K562 (cell line): ENCODE results near the gene SLC13A4. TPM values are rescaled to one million over a fixed set of nuclear protein-coding genes. Genes with fewer than 3 reads are reported as not detected.

Experiments
- CBX5 ChIP-seq: IDR thresholded peaks from 2 replicates; pipeline ENCODE4 v1.6.1; 2014; ENCODE audit warnings: low read depth, borderline replicate concordance
- DACH1 ChIP-seq: fragments of 450-650 bp; IDR thresholded peaks from 2 replicates; pipeline ENCODE4 v1.6.1; 2018; ENCODE audit not compliant: partially characterized antibody
- ETV1 ChIP-seq: fragments of 450-650 bp; conservative IDR thresholded peaks from 2 replicates; pipeline ENCODE4 v1.6.1; 2016; ENCODE audit warnings: missing genetic modification characterization, control low read depth, low read depth, missing compliant biosample characterization
- FOS ChIP-seq: IDR thresholded peaks from 3 replicates; pipeline ENCODE4 v1.6.1; 2011; ENCODE audit not compliant: insufficient read length; ENCODE audit errors: extremely low read depth
- GATAD2A ChIP-seq: fragments of 450-650 bp; IDR thresholded peaks from 2 replicates; pipeline ENCODE4 v1.6.1; 2017
- KAT8 ChIP-seq: fragments of 450-650 bp; IDR thresholded peaks from 2 replicates; pipeline ENCODE4 v1.6.1; 2016; ENCODE audit warnings: low read depth, mild to moderate bottlenecking
- KDM1A ChIP-seq, 2 experiments: fragments of 450-650 bp; IDR thresholded peaks; 2 replicates each; pipeline ENCODE4 v1.6.1; 2016; ENCODE audit warnings: mild to moderate bottlenecking in 2 of 2
- MYBL2 ChIP-seq, 2 experiments: fragments of 450-650 bp in 1 of 2; sonication (generic) in 1 of 2; formaldehyde crosslinking in 1 of 2; IDR thresholded peaks; 2 replicates each; pipeline versions ENCODE4 v1.6.1 to v1.8.1; 2017 to 2022; ENCODE audit warnings: borderline replicate concordance in 1 of 2, inconsistent platforms in 1 of 2, low read depth in 1 of 2, mild to moderate bottlenecking in 1 of 2, missing genetic modification reagents in 1 of 2, moderate library complexity in 1 of 2
- NCOA4 ChIP-seq: fragments of 450-650 bp; IDR thresholded peaks from 2 replicates; pipeline ENCODE4 v1.6.1; 2018; ENCODE audit warnings: mild to moderate bottlenecking; ENCODE audit not compliant: partially characterized antibody
- NFE2L1 ChIP-seq: fragments of 450-650 bp; IDR thresholded peaks from 2 replicates; pipeline ENCODE4 v1.6.1; 2016; ENCODE audit warnings: missing genetic modification characterization, low read depth, mild to moderate bottlenecking, missing compliant biosample characterization, moderate library complexity, borderline replicate concordance
- NR2C2 ChIP-seq, 2 experiments: fragments of 200-800 bp in 1 of 2; sonication (Bioruptor generic) in 1 of 2; sonication (generic) in 1 of 2; formaldehyde crosslinking in 1 of 2; IDR thresholded peaks; 2 replicates each; pipeline versions ENCODE4 v1.6.1 to v1.8.0; 2016 to 2022; ENCODE audit warnings: mild to moderate bottlenecking in 1 of 2, missing compliant biosample characterization in 1 of 2, missing genetic modification characterization in 1 of 2, missing genetic modification reagents in 1 of 2
- RAD51 ChIP-seq: fragments of 450-650 bp; IDR thresholded peaks from 2 replicates; pipeline ENCODE4 v1.7.1; 2016; ENCODE audit warnings: low read depth, mild to moderate bottlenecking, borderline replicate concordance
- SAFB ChIP-seq: fragments of 200-400 bp; formaldehyde crosslinking; IDR thresholded peaks from 2 replicates; pipeline ENCODE4 v1.6.1; 2017; ENCODE audit warnings: low read depth, low read length, borderline replicate concordance
- SMARCC2 ChIP-seq: fragments of 450-650 bp; IDR thresholded peaks from 2 replicates; pipeline ENCODE4 v1.6.1; 2017; ENCODE audit warnings: antibody characterized with exemption, moderate library complexity, mild to moderate bottlenecking, low read depth
- SP1 ChIP-seq: sonication (generic); formaldehyde crosslinking; IDR thresholded peaks from 2 replicates; pipeline ENCODE4 v1.8.1; 2022; ENCODE audit warnings: mild to moderate bottlenecking, missing genetic modification reagents
- SREBF1 ChIP-seq: fragments of 150-350 bp; IDR thresholded peaks from 2 replicates; pipeline ENCODE4 v1.6.1; 2014; ENCODE audit warnings: antibody characterized with exemption, low read depth, low read length, borderline replicate concordance
- ZEB2 ChIP-seq: fragments of 450-650 bp; IDR thresholded peaks from 2 replicates; pipeline ENCODE4 v1.6.1; 2016
- ZNF23 ChIP-seq: fragments of 250-450 bp; sonication (Bioruptor Pico); IDR thresholded peaks from 2 replicates; pipeline ENCODE4 v1.4.0; 2020; ENCODE audit warnings: mild to moderate bottlenecking
- ZNF354B ChIP-seq: fragments of 250-450 bp; sonication (Bioruptor Pico); IDR thresholded peaks from 2 replicates; pipeline ENCODE4 v1.4.0; 2020
- ZNF445 ChIP-seq: fragments of 250-450 bp; sonication (Bioruptor Pico); IDR thresholded peaks from 2 replicates; pipeline ENCODE4 v1.4.0; 2020; ENCODE audit warnings: low read depth, mild to moderate bottlenecking, moderate library complexity
- polyA plus RNA-seq, 8 experiments: library from polyadenylated mRNA; depleted of rRNA in 4 of 8; stranded (reverse) in 5 of 8; unstranded in 3 of 8; fragments of >200 nt; fragmentation: Nextera tagmentation in 2 of 8; fragmentation: Illumina TruSeq in 1 of 8; extraction: Ambion mirVana in 2 of 8; extraction: Trizol in 1 of 8; gene quantifications; 2 replicates each; pipeline versions ENCODE4 v1.2.1 to v1.2.3, GENCODE V29; 2011 to 2014; ENCODE audit warnings: inconsistent platforms in 1 of 8, missing spikeins in 1 of 8
- total RNA-seq, 7 experiments: library from RNA; depleted of rRNA in 6 of 7; stranded (reverse); fragments of >200 nt in 6 of 7; fragmentation: Illumina TruSeq in 2 of 7; extraction: Trizol in 2 of 7; gene quantifications; 2 replicates each; pipeline versions ENCODE4 v1.2.1 to v1.2.3, GENCODE V29; 2011 to 2021; ENCODE audit warnings: low replicate concordance in 1 of 7
- TF ChIP-seq, protein P1 (sequence below): fragments of 250-450 bp; sonication (Bioruptor Pico); IDR thresholded peaks from 2 replicates; pipeline ENCODE4 v1.8.0; 2022; ENCODE audit warnings: inconsistent platforms
- TF ChIP-seq, protein P2 (sequence below): fragments of 250-450 bp; sonication (Bioruptor Pico); IDR thresholded peaks from 2 replicates; pipeline ENCODE4 v1.8.0; 2022; ENCODE audit warnings: moderate library complexity, mild to moderate bottlenecking, inconsistent platforms
- TF ChIP-seq, protein P3 (sequence below), 2 experiments: fragments of 450-650 bp; conservative IDR thresholded peaks; 2 replicates each; pipeline ENCODE4 v1.6.1; 2017; ENCODE audit warnings: mild to moderate bottlenecking in 2 of 2, moderate library complexity in 2 of 2

The SLC13A4 gene
- total and polyA plus RNA-seq, 9 of the 15 experiments (the other 6 are each of a cell fraction or from before 2014, with no cell fraction given): 0.11 to 1.0 (median 0.36) TPM

GRCh38 chr7:135664046-135664589, 63.9 kb downstream of the SLC13A4 start (continued):
- TF ChIP-seq, protein P1, sequence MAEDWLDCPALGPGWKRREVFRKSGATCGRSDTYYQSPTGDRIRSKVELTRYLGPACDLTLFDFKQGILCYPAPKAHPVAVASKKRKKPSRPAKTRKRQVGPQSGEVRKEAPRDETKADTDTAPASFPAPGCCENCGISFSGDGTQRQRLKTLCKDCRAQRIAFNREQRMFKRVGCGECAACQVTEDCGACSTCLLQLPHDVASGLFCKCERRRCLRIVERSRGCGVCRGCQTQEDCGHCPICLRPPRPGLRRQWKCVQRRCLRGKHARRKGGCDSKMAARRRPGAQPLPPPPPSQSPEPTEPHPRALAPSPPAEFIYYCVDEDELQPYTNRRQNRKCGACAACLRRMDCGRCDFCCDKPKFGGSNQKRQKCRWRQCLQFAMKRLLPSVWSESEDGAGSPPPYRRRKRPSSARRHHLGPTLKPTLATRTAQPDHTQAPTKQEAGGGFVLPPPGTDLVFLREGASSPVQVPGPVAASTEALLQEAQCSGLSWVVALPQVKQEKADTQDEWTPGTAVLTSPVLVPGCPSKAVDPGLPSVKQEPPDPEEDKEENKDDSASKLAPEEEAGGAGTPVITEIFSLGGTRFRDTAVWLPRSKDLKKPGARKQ (CRISPR knock-in tag): no peak
- TF ChIP-seq SREBF1: no peak
- TF ChIP-seq ZNF445 (CRISPR knock-in tag): no peak
- TF ChIP-seq, protein P2, sequence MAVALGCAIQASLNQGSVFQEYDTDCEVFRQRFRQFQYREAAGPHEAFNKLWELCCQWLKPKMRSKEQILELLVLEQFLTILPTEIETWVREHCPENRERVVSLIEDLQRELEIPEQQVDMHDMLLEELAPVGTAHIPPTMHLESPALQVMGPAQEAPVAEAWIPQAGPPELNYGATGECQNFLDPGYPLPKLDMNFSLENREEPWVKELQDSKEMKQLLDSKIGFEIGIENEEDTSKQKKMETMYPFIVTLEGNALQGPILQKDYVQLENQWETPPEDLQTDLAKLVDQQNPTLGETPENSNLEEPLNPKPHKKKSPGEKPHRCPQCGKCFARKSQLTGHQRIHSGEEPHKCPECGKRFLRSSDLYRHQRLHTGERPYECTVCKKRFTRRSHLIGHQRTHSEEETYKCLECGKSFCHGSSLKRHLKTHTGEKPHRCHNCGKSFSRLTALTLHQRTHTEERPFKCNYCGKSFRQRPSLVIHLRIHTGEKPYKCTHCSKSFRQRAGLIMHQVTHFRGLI (CRISPR knock-in tag): no peak
- no peak for TF ChIP-seq FOS
- no peak for TF ChIP-seq DACH1
- no peak for TF ChIP-seq ZNF23 (CRISPR knock-in tag)
- no peak for TF ChIP-seq KAT8
- TF ChIP-seq RAD51: 0 out of 2 replicates have a peak, but pooled peaks have one; percentile 39
- no peak for TF ChIP-seq NFE2L1 (tag)
- no peak for TF ChIP-seq ETV1 (tag)
- no peak for TF ChIP-seq CBX5
- TF ChIP-seq SAFB: no peak
- TF ChIP-seq KDM1A (IDR thresholded peaks at IDR 0.05): peak; percentile 69 to 78; a peak in 3 of 4 replicates
- TF ChIP-seq NR2C2 (CRISPR knock-in tag; IDR thresholded peaks at IDR 0.05): no peak
- TF ChIP-seq NR2C2 (tag; IDR thresholded peaks at IDR 0.05): no peak
- peak; percentile 51; the same call in 1 of the 2 replicates for TF ChIP-seq SP1 (CRISPR knock-in tag)
- TF ChIP-seq SMARCC2: peak; percentile 94
- 0 out of 2 replicates have a peak, but pooled peaks have one; percentile 6 for TF ChIP-seq GATAD2A
- peak; percentile 72 for TF ChIP-seq NCOA4
- no peak for TF ChIP-seq ZNF354B
- TF ChIP-seq, protein P3, sequence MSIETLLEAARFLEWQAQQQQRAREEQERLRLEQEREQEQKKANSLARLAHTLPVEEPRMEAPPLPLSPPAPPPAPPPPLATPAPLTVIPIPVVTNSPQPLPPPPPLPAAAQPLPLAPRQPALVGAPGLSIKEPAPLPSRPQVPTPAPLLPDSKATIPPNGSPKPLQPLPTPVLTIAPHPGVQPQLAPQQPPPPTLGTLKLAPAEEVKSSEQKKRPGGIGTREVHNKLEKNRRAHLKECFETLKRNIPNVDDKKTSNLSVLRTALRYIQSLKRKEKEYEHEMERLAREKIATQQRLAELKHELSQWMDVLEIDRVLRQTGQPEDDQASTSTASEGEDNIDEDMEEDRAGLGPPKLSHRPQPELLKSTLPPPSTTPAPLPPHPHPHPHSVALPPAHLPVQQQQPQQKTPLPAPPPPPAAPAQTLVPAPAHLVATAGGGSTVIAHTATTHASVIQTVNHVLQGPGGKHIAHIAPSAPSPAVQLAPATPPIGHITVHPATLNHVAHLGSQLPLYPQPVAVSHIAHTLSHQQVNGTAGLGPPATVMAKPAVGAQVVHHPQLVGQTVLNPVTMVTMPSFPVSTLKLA (conservative IDR thresholded peaks at IDR 0.05): peak in 1 of 2 experiments; percentile 66; a peak in 2 of 4 replicates
- TF ChIP-seq MYBL2 (IDR thresholded peaks at IDR 0.05; ENCODE audit: low read depth): no peak
- TF ChIP-seq MYBL2 (CRISPR knock-in tag; IDR thresholded peaks at IDR 0.05; ENCODE audit: borderline replicate concordance): no peak
- peak; percentile 58 for TF ChIP-seq ZEB2
